Adipocyte (in vitro differentiated cells): ENCODE results near the gene PUS3.

Experiments used
- DNase-seq: peaks from one replicate; pipeline ENCODE4 v3.0.0-alpha.2; 2015; ENCODE audit warnings: low read depth
- H3K27me3 ChIP-seq: replicated peaks from 2 replicates; pipeline ENCODE4 v1.7.0; 2013; ENCODE audit warnings: mild to moderate bottlenecking, low read length, moderate library complexity; ENCODE audit not compliant: control insufficient read depth, insufficient read depth
- H3K36me3 ChIP-seq: 2 replicates; pipeline ENCODE4 v1.7.0; 2013; ENCODE audit warnings: low read length, mild to moderate bottlenecking, moderate library complexity; ENCODE audit not compliant: control insufficient read depth, insufficient read depth, severe bottlenecking
- H3K4me1 ChIP-seq: 2 replicates; pipeline ENCODE4 v1.7.0; 2013; ENCODE audit warnings: mild to moderate bottlenecking, low read length, moderate library complexity; ENCODE audit not compliant: control insufficient read depth, insufficient read depth
- H3K4me3 ChIP-seq: 2 replicates; pipeline ENCODE4 v1.7.0; 2013; ENCODE audit warnings: mild to moderate bottlenecking, low read length, moderate library complexity
- H3K9ac ChIP-seq: 2 replicates; pipeline ENCODE4 v1.7.0; 2013; ENCODE audit warnings: mild to moderate bottlenecking, low read length, moderate library complexity
- H3K9me3 ChIP-seq: 2 replicates; pipeline ENCODE4 v1.7.0; 2013; ENCODE audit warnings: mild to moderate bottlenecking, low read length, moderate library complexity; ENCODE audit not compliant: control insufficient read depth

PUS3 gene

GRCh38 chr11:125903711-125904659 lies 979 bp upstream of the PUS3 start, which contains the start of gene DDX25:
Gene DDX25, plus strand, starts transcription at chr11:125904508. Its CDS starts 10 bp downstream, at chr11:125904518.
- peaks cover 17% of the 10 kb centered on the region for H3K27me3 ChIP-seq
- no peak for DNase-seq
- no peak within 1 kb of the TSS for H3K9ac ChIP-seq
- H3K36me3 ChIP-seq = peaks cover 14% of the 10 kb centered on the region
- peaks cover 13% of the 10 kb centered on the region for H3K4me1 ChIP-seq
- H3K4me3 ChIP-seq = peak within 1 kb of the TSS; percentile 97
- H3K9me3 ChIP-seq = peaks cover 5% of the 10 kb centered on the region

GRCh38 chr11:125902277-125902926 lies 604 bp downstream of the PUS3 start:
- Histone ChIP-seq H3K9me3 (peaks cover 5% of the 10 kb centered on the region), H3K4me1 (peaks cover 13% of the 10 kb centered on the region), H3K9ac (peak overlapping the region; percentile 97), H3K36me3 (peaks cover 18% of the 10 kb centered on the region), H3K4me3 (peak overlapping the region; percentile 97), H3K27me3 (peaks cover 17% of the 10 kb centered on the region)
- no peak for DNase-seq

GRCh38 chr11:125901872-125902271 lies 1.1 kb downstream of the PUS3 start:
- Histone ChIP-seq H3K4me3 (peak overlapping the region; percentile 39), H3K4me1 (peaks cover 18% of the 10 kb centered on the region)
- DNase-seq = no peak

GRCh38 chr11:125892994-125893393 lies 10.0 kb downstream of the PUS3 start:
- no peak for DNase-seq

More at GRCh38 chr11:125901872-125902271, 1.1 kb downstream of the PUS3 start:
- H3K9ac ChIP-seq = no peak overlapping the region
- H3K9me3 ChIP-seq = peaks cover 5% of the 10 kb centered on the region
- peaks cover 17% of the 10 kb centered on the region for H3K27me3 ChIP-seq
- H3K36me3 ChIP-seq = peaks cover 18% of the 10 kb centered on the region

GRCh38 chr11:125892071-125892470 lies 10.9 kb downstream of the PUS3 start:
- Histone ChIP-seq H3K9me3 (no peaks in the 10 kb centered on the region), H3K36me3 (peaks cover 34% of the 10 kb centered on the region), H3K4me1 (peaks cover 19% of the 10 kb centered on the region), H3K4me3 (no peak overlapping the region), H3K9ac (no peak overlapping the region), H3K27me3 (no peaks in the 10 kb centered on the region)
- peak; percentile 17 for DNase-seq

More at GRCh38 chr11:125892994-125893393, 10.0 kb downstream of the PUS3 start:
- Histone ChIP-seq H3K4me1 (peaks cover 20% of the 10 kb centered on the region), H3K9ac (no peak overlapping the region), H3K27me3 (no peaks in the 10 kb centered on the region), H3K4me3 (no peak overlapping the region), H3K9me3 (no peaks in the 10 kb centered on the region), H3K36me3 (peaks cover 37% of the 10 kb centered on the region)

- no peaks in the 10 kb centered on the region for H3K27me3 ChIP-seq
- DNase-seq = no peak
- no peak overlapping the region for H3K9ac ChIP-seq
- no peaks in the 10 kb centered on the region for H3K9me3 ChIP-seq
- H3K36me3 ChIP-seq = peaks cover 29% of the 10 kb centered on the region
- H3K4me1 ChIP-seq = peaks cover 22% of the 10 kb centered on the region
- H3K4me3 ChIP-seq = no peak overlapping the region
Measured at GRCh38 chr11:125890447-125891100, 12.4 kb downstream of the PUS3 start.

GRCh38 chr11:125887373-125888324 lies 15.4 kb downstream of the PUS3 start, which contains the start of gene HYLS1:
Gene HYLS1, plus strand, starts transcription at chr11:125887668. Its CDS starts 11,701 bp downstream, at chr11:125899369.
- Histone ChIP-seq H3K27me3 (no peaks in the 10 kb centered on the region), H3K36me3 (peaks cover under 1% of the 10 kb centered on the region), H3K4me3 (peak within 1 kb of the TSS; percentile 90), H3K4me1 (peaks cover 22% of the 10 kb centered on the region), H3K9ac (peak within 1 kb of the TSS; percentile 92), H3K9me3 (no peaks in the 10 kb centered on the region)
- DNase-seq = peak; percentile 97

- Histone ChIP-seq H3K4me3 (peak overlapping the region; percentile 90), H3K9ac (peak overlapping the region; percentile 92), H3K9me3 (no peaks in the 10 kb centered on the region), H3K27me3 (no peaks in the 10 kb centered on the region), H3K36me3 (no peaks in the 10 kb centered on the region), H3K4me1 (peaks cover 16% of the 10 kb centered on the region)
- DNase-seq = no peak
Measured at GRCh38 chr11:125886997-125887372, 16.0 kb downstream of the PUS3 start.

- Histone ChIP-seq H3K36me3 (no peaks in the 10 kb centered on the region), H3K4me1 (peaks cover 7% of the 10 kb centered on the region), H3K4me3 (no peak overlapping the region), H3K9ac (no peak overlapping the region), H3K27me3 (no peaks in the 10 kb centered on the region), H3K9me3 (no peaks in the 10 kb centered on the region)
- no peak for DNase-seq
Measured at GRCh38 chr11:125883375-125883774, 19.6 kb downstream of the PUS3 start.

GRCh38 chr11:125881291-125881690 lies 21.7 kb downstream of the PUS3 start:
- DNase-seq = no peak
- Histone ChIP-seq H3K27me3 (no peaks in the 10 kb centered on the region), H3K36me3 (no peaks in the 10 kb centered on the region), H3K4me1 (no peaks in the 10 kb centered on the region), H3K9me3 (no peaks in the 10 kb centered on the region), H3K9ac (no peak overlapping the region), H3K4me3 (no peak overlapping the region)
